ENCODE results near the gene TCOF1.

TCOF1 gene

GRCh38 chr5:150326707-150327106 lies 30.8 kb upstream of the TCOF1 start:
- Histone ChIP-seq H3K9me3 (ENCODE audit: insufficient read depth, low read length) (no peaks in the 10 kb centered on the region), H3K27me3 (ENCODE audit: low read depth, low read length) (no peaks in the 10 kb centered on the region; the same call in 1 of the 2 replicates), H3K4me2 (ENCODE audit: low read length) (no peak overlapping the region), H4K20me1 (ENCODE audit: insufficient read depth, low read length) (no peaks in the 10 kb centered on the region), H3K36me3 (replicated peaks; ENCODE audit: low read depth, low read length) (no peaks in the 10 kb centered on the region), H3K79me2 (ENCODE audit: low read length) (no peaks in the 10 kb centered on the region), H3K4me3 (ENCODE audit: low read length) (no peak overlapping the region), H3K4me1 (ENCODE audit: low read length) (no peaks in the 10 kb centered on the region), H3K9ac (ENCODE audit: low read length) (no peak overlapping the region), H2AFZ (ENCODE audit: low read depth, low read length) (no peak overlapping the region), H3K27ac (ENCODE audit: low read length) (no peak overlapping the region)
- TF ChIP-seq CTCF (IDR thresholded peaks at IDR 0.05; ENCODE audit: low read depth, low read length), result no peak
- no peak for TF ChIP-seq EZH2phosphoT487 (IDR thresholded peaks at IDR 0.05; ENCODE audit: low read depth)

GRCh38 chr5:150327139-150327538 lies 30.4 kb upstream of the TCOF1 start:
- TF ChIP-seq CTCF (IDR thresholded peaks at IDR 0.05; ENCODE audit: low read depth, low read length), result no peak
- TF ChIP-seq EZH2phosphoT487 (IDR thresholded peaks at IDR 0.05; ENCODE audit: low read depth), result no peak
- no peak overlapping the region for H3K27ac ChIP-seq (ENCODE audit: low read length)

GRCh38 chr5:150328515-150328914 lies 29.0 kb upstream of the TCOF1 start:
- TF ChIP-seq EZH2phosphoT487 (IDR thresholded peaks at IDR 0.05; ENCODE audit: low read depth), result no peak
- TF ChIP-seq CTCF (IDR thresholded peaks at IDR 0.05; ENCODE audit: low read depth, low read length), result no peak
- no peaks in the 10 kb centered on the region for H3K36me3 ChIP-seq (replicated peaks; ENCODE audit: low read depth, low read length)
- no peaks in the 10 kb centered on the region for H3K79me2 ChIP-seq (ENCODE audit: low read length)
- H3K4me2 ChIP-seq (ENCODE audit: low read length), result no peak overlapping the region
- no peak overlapping the region for H3K4me3 ChIP-seq (ENCODE audit: low read length)
- no peak overlapping the region for H2AFZ ChIP-seq (ENCODE audit: low read depth, low read length)
- no peaks in the 10 kb centered on the region for H3K4me1 ChIP-seq (ENCODE audit: low read length)
- no peaks in the 10 kb centered on the region for H4K20me1 ChIP-seq (ENCODE audit: insufficient read depth, low read length)
- no peak overlapping the region for H3K9ac ChIP-seq (ENCODE audit: low read length)
- H3K9me3 ChIP-seq (ENCODE audit: insufficient read depth, low read length), result no peaks in the 10 kb centered on the region
- no peaks in the 10 kb centered on the region; the same call in 1 of the 2 replicates for H3K27me3 ChIP-seq (ENCODE audit: low read depth, low read length)
- no peak overlapping the region for H3K27ac ChIP-seq (ENCODE audit: low read length)

More at GRCh38 chr5:150327139-150327538, 30.4 kb upstream of the TCOF1 start:
- Histone ChIP-seq H3K36me3 (replicated peaks; ENCODE audit: low read depth, low read length) (no peaks in the 10 kb centered on the region), H3K4me1 (ENCODE audit: low read length) (no peaks in the 10 kb centered on the region), H3K4me3 (ENCODE audit: low read length) (no peak overlapping the region), H3K4me2 (ENCODE audit: low read length) (no peak overlapping the region), H2AFZ (ENCODE audit: low read depth, low read length) (no peak overlapping the region), H3K9ac (ENCODE audit: low read length) (no peak overlapping the region), H3K79me2 (ENCODE audit: low read length) (no peaks in the 10 kb centered on the region), H3K9me3 (ENCODE audit: insufficient read depth, low read length) (no peaks in the 10 kb centered on the region), H4K20me1 (ENCODE audit: insufficient read depth, low read length) (no peaks in the 10 kb centered on the region), H3K27me3 (ENCODE audit: low read depth, low read length) (no peaks in the 10 kb centered on the region; the same call in 1 of the 2 replicates)

- TF ChIP-seq CTCF (IDR thresholded peaks at IDR 0.05; ENCODE audit: low read depth, low read length) (no peak), EZH2phosphoT487 (IDR thresholded peaks at IDR 0.05; ENCODE audit: low read depth) (no peak)
- Histone ChIP-seq H3K4me1 (ENCODE audit: low read length) (no peaks in the 10 kb centered on the region), H3K79me2 (ENCODE audit: low read length) (no peaks in the 10 kb centered on the region), H2AFZ (ENCODE audit: low read depth, low read length) (no peak overlapping the region), H3K9me3 (ENCODE audit: insufficient read depth, low read length) (no peaks in the 10 kb centered on the region), H3K4me3 (ENCODE audit: low read length) (no peak overlapping the region), H3K9ac (ENCODE audit: low read length) (no peak overlapping the region), H3K27me3 (ENCODE audit: low read depth, low read length) (no peaks in the 10 kb centered on the region; the same call in 1 of the 2 replicates), H3K27ac (ENCODE audit: low read length) (no peak overlapping the region), H3K4me2 (ENCODE audit: low read length) (no peak overlapping the region), H4K20me1 (ENCODE audit: insufficient read depth, low read length) (no peaks in the 10 kb centered on the region), H3K36me3 (replicated peaks; ENCODE audit: low read depth, low read length) (no peaks in the 10 kb centered on the region)
Observed at GRCh38 chr5:150329038-150329437, 28.5 kb upstream of the TCOF1 start.

Measured in OCI-LY3 (cell line).